Esophagus (tissue), 2 donors: ENCODE results near the gene CLDN34. TPM values are rescaled to one million over a fixed set of nuclear protein-coding genes. Genes with fewer than 3 reads are reported as not detected.

Experiments
- H3K27ac ChIP-seq, 2 donors: one replicate each; pipeline ENCODE4 v1.5.1; 2013; ENCODE audit warnings: low read depth in 2 of 2, mild to moderate bottlenecking in 2 of 2, inconsistent platforms in 1 of 2, low read length in 1 of 2, moderate library complexity in 1 of 2
- H3K27me3 ChIP-seq, 2 donors: one replicate each; pipeline ENCODE4 v1.6.1; 2013; ENCODE audit warnings: low read length in 2 of 2, control low read depth in 1 of 2, mild to moderate bottlenecking in 1 of 2; ENCODE audit not compliant: insufficient read depth in 2 of 2, control insufficient read depth in 1 of 2
- H3K36me3 ChIP-seq, 2 donors: one replicate each; pipeline ENCODE4 v1.6.1; 2013; ENCODE audit warnings: low read length in 1 of 2; ENCODE audit not compliant: control insufficient read depth in 2 of 2, insufficient read depth in 2 of 2
- H3K4me1 ChIP-seq, 2 donors: one replicate each; pipeline ENCODE4 v1.6.1; 2013; ENCODE audit warnings: low read length in 1 of 2; ENCODE audit not compliant: control insufficient read depth in 2 of 2, insufficient read depth in 2 of 2
- H3K4me3 ChIP-seq, 2 donors: one replicate each; pipeline ENCODE4 v1.5.1; 2013; ENCODE audit warnings: low read length in 2 of 2, mild to moderate bottlenecking in 2 of 2, low read depth in 1 of 2, moderate library complexity in 1 of 2
- H3K9me3 ChIP-seq, 2 donors: one replicate each; pipeline ENCODE4 v1.6.1; 2013; ENCODE audit warnings: mild to moderate bottlenecking in 2 of 2, low read depth in 1 of 2, low read length in 1 of 2, moderate library complexity in 1 of 2; ENCODE audit not compliant: control insufficient read depth in 2 of 2, insufficient read depth in 1 of 2
- WGBS, 2 donors: extraction: QIAGEN DNeasy Blood & Tissue Kit; methylation state at CpG; one replicate each; pipeline ENCODE4 v1.1.7; 2013; 5-methylcytosine and 5-hydroxymethylcytosine counted together
- polyA plus RNA-seq, 2 donors: library from polyadenylated mRNA; stranded (reverse); fragments of 200-250 nt; gene quantifications; one replicate each; pipeline ENCODE4 v1.2.3, GENCODE V29; 2013
- donor health status: healthy with polysubstance abuse.
- donor health status: Bipolar disorder and iron deficiency.

Gene CLDN34
- polyA plus RNA-seq, 2 donors = 0.15 to 0.45 TPM

GRCh38 chrX:10010686-10011085, 43.5 kb downstream of the CLDN34 start:
- H3K27ac ChIP-seq = no peak overlapping the region

GRCh38 chrX:10011261-10011931, 44.2 kb downstream of the CLDN34 start:
- H3K27ac ChIP-seq = peak overlapping the region in 1 of 2 donors; percentile 21
- H3K27me3 ChIP-seq = no peaks in the 10 kb centered on the region
- no peak overlapping the region for H3K4me3 ChIP-seq
- peaks cover 0 to 5% of the 10 kb centered on the region in 2 donors for H3K4me1 ChIP-seq
- 51 to 52% methylated on average over 8 to 10 of the region's 10 CpGs for WGBS, 2 donors
- no peaks in the 10 kb centered on the region for H3K36me3 ChIP-seq
- no peaks in the 10 kb centered on the region for H3K9me3 ChIP-seq

More at GRCh38 chrX:10010686-10011085, 43.5 kb downstream of the CLDN34 start:
- H3K9me3 ChIP-seq = no peaks in the 10 kb centered on the region
- H3K4me3 ChIP-seq = no peak overlapping the region
- 26% methylated on average over 5 of the region's 5 CpGs for WGBS, 2 donors
- peaks cover 0 to 5% of the 10 kb centered on the region in 2 donors for H3K4me1 ChIP-seq
- H3K27me3 ChIP-seq = no peaks in the 10 kb centered on the region
- H3K36me3 ChIP-seq = no peaks in the 10 kb centered on the region

- 49% methylated on average over 9 of the region's 9 CpGs for WGBS, 2 donors
- H3K9me3 ChIP-seq = no peaks in the 10 kb centered on the region
- H3K4me1 ChIP-seq = peaks cover 0 to 5% of the 10 kb centered on the region in 2 donors
- H3K27ac ChIP-seq = no peak overlapping the region
- H3K36me3 ChIP-seq = no peaks in the 10 kb centered on the region
- no peak overlapping the region for H3K4me3 ChIP-seq
- no peaks in the 10 kb centered on the region for H3K27me3 ChIP-seq
Measured at GRCh38 chrX:10011991-10012390, 44.8 kb downstream of the CLDN34 start.

GRCh38 chrX:10014462-10015354, 47.5 kb downstream of the CLDN34 start:
- WGBS, 2 donors = 1 to 23% methylated on average over 65 to 110 of the region's 110 CpGs

GRCh38 chrX:10015355-10015722, 48.2 kb downstream of the CLDN34 start:
- peaks cover 0 to 2% of the 10 kb centered on the region in 2 donors for H3K4me1 ChIP-seq
- H3K4me3 ChIP-seq = peak overlapping the region; percentile 55 to 67
- no peaks in the 10 kb centered on the region for H3K27me3 ChIP-seq
- 1 to 39% methylated on average over 12 to 71 of the region's 71 CpGs for WGBS, 2 donors
- no peaks in the 10 kb centered on the region for H3K36me3 ChIP-seq
- H3K27ac ChIP-seq = peak overlapping the region; percentile 86 to 89
- no peaks in the 10 kb centered on the region for H3K9me3 ChIP-seq

More at GRCh38 chrX:10014462-10015354, 47.5 kb downstream of the CLDN34 start:
- Histone ChIP-seq H3K27ac (peak overlapping the region; percentile 86 to 92), H3K27me3 (no peaks in the 10 kb centered on the region), H3K9me3 (no peaks in the 10 kb centered on the region), H3K36me3 (no peaks in the 10 kb centered on the region), H3K4me1 (peaks cover 0 to 2% of the 10 kb centered on the region in 2 donors), H3K4me3 (peak overlapping the region; percentile 55 to 63)

- H3K4me1 ChIP-seq = peaks cover 0 to 2% of the 10 kb centered on the region in 2 donors
- 4 to 43% methylated on average over 39 to 87 of the region's 87 CpGs for WGBS, 2 donors
Measured at GRCh38 chrX:10015723-10016518, 48.8 kb downstream of the CLDN34 start.

GRCh38 chrX:10016519-10017132, 49.5 kb downstream of the CLDN34 start:
- H3K9me3 ChIP-seq = no peaks in the 10 kb centered on the region
- no peaks in the 10 kb centered on the region for H3K36me3 ChIP-seq
- H3K4me3 ChIP-seq = peak overlapping the region; percentile 55 to 67
- no peaks in the 10 kb centered on the region for H3K27me3 ChIP-seq
- H3K4me1 ChIP-seq = peaks cover 0 to 2% of the 10 kb centered on the region in 2 donors
- peak overlapping the region; percentile 84 to 89 for H3K27ac ChIP-seq
- WGBS, 2 donors = 21 to 44% methylated on average over 11 of the region's 11 CpGs

More at GRCh38 chrX:10015723-10016518, 48.8 kb downstream of the CLDN34 start:
- H3K9me3 ChIP-seq = no peaks in the 10 kb centered on the region
- no peaks in the 10 kb centered on the region for H3K27me3 ChIP-seq
- peak overlapping the region; percentile 55 to 67 for H3K4me3 ChIP-seq
- H3K27ac ChIP-seq = peak overlapping the region; percentile 84 to 89
- no peaks in the 10 kb centered on the region for H3K36me3 ChIP-seq

GRCh38 chrX:10017872-10018271, 50.7 kb downstream of the CLDN34 start:
- Histone ChIP-seq H3K4me3 (no peak overlapping the region), H3K36me3 (no peaks in the 10 kb centered on the region), H3K9me3 (no peaks in the 10 kb centered on the region), H3K27me3 (no peaks in the 10 kb centered on the region), H3K27ac (no peak overlapping the region), H3K4me1 (no peaks in the 10 kb centered on the region)
- 24 to 43% methylated on average over 8 of the region's 8 CpGs for WGBS, 2 donors
